GM18526 (cell line): ENCODE data around the gene RABGGTA.

Experiments used
- POLR2A ChIP-seq: IDR thresholded peaks from 3 replicates; pipeline ENCODE4 v1.6.1; 2011; ENCODE audit not compliant: insufficient read length; ENCODE audit errors: extremely low read depth

The RABGGTA gene

GRCh38 chr14:24235804-24236688 lies 35.4 kb downstream of the RABGGTA start:
- TF ChIP-seq POLR2A, result no peak

- TF ChIP-seq POLR2A, result no peak
Observed at GRCh38 chr14:24234095-24235005, 37.0 kb downstream of the RABGGTA start.

GRCh38 chr14:24233538-24233866 lies 37.9 kb downstream of the RABGGTA start:
- no peak for TF ChIP-seq POLR2A

GRCh38 chr14:24232645-24233537 lies 38.5 kb downstream of the RABGGTA start, which contains the start of gene GMPR2:
TSS of gene GMPR2 (plus strand) at chr14:24232929. CDS start at chr14:24233254, 325 bp downstream.
- peak; percentile 51 for TF ChIP-seq POLR2A

DNA sequence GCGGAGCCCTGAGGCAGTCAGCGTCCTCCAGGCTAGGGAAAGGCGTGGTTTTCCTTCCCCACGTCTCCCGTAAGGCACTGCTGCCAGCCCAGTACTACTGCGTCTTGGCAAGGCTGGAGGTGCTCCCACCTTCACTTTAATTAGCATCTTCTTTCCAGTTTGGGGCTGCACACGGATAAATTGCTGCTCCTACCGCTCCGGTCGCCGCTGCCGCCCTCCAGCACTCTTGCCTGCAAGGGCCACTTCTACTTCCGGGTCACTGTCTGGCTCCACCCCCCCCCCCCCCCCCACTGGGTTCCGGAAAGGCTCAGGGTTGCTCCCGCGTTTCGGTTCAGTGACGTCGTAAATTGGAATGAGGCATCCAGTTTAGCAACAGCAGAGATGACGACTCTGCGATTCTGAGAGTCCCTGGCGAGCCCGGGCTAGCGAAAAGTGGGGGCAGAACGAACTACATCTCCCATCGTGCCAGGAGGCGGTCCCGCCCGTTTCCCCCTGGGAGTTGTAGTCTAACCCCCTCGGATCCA lies 39.2 kb downstream of the RABGGTA start, which contains the start of gene NEDD8:
Gene NEDD8, minus strand, starts transcription at position 247 of the 524 bp plus-strand sequence. Its CDS starts 100 bp downstream, at position 147.
- peak; percentile 50 for TF ChIP-seq POLR2A

- no peak for TF ChIP-seq POLR2A
Observed at GRCh38 chr14:24231263-24232120, 39.9 kb downstream of the RABGGTA start.

DNA sequence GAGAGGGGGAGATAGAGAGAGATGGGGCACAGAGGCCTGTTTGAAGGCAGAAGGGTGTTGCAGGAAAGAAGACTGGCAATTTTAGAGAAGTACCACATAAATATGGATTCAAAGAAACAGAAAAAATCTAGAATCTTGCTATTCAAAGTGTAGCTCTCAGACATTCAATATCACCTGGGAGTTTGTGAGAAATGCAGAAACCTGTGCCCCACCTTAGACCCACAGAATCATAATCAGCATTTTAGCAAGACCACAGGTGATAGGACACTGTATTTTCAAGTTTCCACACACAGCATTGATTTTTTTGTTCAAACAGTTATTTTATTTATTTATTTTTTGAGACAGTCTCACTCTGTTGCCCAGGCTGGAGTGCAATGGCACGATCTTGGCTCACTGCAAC lies 42.5 kb downstream of the RABGGTA start:
- TF ChIP-seq POLR2A, result no peak

- TF ChIP-seq POLR2A, result no peak
Observed at GRCh38 chr14:24226473-24226872, 44.9 kb downstream of the RABGGTA start.

DNA sequence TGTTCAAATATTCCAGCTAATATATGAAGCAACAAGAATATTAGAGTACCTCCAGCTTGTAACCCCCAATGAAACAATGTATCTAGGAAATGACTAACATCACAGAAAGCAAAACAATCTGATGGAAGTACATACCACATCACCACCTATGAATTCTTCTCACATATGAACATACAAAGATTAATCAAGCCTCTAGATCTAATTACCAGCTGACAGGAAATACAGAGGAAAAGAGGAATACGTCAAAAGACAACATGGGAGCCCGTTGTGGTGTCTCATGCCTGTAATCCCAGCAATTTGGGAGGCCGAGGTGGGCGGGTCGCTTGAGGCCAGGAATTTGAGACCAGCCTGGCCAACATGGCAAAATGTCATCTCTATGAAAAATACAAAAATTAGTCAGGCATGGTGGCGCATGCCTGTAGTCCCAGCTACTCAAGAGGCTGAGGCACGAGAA lies 46.8 kb downstream of the RABGGTA start:
- no peak for TF ChIP-seq POLR2A

GRCh38 chr14:24219521-24219920 lies 51.9 kb downstream of the RABGGTA start:
- TF ChIP-seq POLR2A, result no peak

- no peak for TF ChIP-seq POLR2A
Observed at GRCh38 chr14:24219080-24219479, 52.3 kb downstream of the RABGGTA start.

DNA sequence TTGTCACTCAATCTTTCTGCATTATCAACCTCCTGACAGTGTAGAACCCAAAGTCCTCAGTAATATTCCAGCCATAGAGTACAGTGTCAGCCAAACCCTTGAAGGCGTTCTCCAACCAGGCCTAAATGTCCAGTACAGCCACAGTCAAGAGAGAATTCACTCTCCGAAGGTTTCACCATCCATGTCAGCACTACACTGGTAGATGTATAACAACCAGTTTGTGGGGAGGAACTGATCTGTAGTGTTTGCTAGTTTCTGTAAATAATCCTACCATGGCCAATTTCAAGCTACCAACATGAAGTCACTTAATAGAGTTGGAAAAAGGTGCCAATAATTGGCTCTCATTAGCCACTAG lies 55.1 kb downstream of the RABGGTA start:
- TF ChIP-seq POLR2A, result no peak
